DLD1 (cell line): Measurements from ENCODE around the gene ZBTB22.

Experiments used
- in situ Hi-C: cut with HindIII; loops from 2 replicates; pipeline ENCODE4 v1.10.0; 2017; ENCODE audit warnings: low sequenced_read_pairs

ZBTB22 gene

GRCh38 chr6:33329058-33329457 is 11.5 kb upstream of the ZBTB22 start:
- in situ Hi-C loops, result no loop called here

- in situ Hi-C loops, result no loop called here
Measured at GRCh38 chr6:33324125-33324524, 6.6 kb upstream of the ZBTB22 start.

DNA sequence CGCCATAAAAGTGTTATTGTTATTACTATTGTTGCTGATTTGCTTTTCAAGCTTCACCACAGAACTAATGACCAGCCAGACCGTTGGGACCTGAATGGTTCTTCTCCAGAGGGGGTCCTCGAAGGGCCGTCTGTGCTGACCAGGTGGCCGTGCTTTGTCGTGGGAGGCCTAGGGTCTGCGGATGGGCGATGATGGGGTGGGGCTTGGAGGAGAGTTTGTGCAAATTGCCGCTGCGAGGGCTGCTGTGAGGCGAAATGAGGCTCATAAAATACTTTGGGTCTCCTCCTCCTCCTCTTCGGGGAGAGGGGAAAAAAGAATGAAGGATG is 6.0 kb upstream of the ZBTB22 start:
- in situ Hi-C loops, result no loop called here

DNA sequence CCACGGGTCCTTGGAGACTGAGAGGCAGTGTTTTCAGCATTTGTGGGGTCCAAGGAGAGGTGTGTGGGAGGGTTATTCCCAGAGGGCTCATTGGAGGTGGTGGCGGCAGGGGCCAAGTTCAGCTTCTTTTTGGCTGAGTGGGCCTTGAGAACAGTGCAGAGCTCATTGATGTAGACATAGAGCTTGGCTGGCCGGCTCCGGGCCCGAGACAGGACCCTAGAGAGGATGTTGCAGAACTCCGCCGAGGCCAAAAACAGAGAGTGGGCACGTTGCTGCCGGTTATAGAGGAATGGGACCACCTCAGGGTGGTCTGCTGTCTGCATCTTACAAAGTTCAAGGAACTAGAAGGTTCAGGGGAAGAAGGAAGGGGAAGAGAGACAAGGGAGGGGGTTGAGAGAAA is 3.7 kb upstream of the ZBTB22 start:
- in situ Hi-C loops, result no loop called here

DNA sequence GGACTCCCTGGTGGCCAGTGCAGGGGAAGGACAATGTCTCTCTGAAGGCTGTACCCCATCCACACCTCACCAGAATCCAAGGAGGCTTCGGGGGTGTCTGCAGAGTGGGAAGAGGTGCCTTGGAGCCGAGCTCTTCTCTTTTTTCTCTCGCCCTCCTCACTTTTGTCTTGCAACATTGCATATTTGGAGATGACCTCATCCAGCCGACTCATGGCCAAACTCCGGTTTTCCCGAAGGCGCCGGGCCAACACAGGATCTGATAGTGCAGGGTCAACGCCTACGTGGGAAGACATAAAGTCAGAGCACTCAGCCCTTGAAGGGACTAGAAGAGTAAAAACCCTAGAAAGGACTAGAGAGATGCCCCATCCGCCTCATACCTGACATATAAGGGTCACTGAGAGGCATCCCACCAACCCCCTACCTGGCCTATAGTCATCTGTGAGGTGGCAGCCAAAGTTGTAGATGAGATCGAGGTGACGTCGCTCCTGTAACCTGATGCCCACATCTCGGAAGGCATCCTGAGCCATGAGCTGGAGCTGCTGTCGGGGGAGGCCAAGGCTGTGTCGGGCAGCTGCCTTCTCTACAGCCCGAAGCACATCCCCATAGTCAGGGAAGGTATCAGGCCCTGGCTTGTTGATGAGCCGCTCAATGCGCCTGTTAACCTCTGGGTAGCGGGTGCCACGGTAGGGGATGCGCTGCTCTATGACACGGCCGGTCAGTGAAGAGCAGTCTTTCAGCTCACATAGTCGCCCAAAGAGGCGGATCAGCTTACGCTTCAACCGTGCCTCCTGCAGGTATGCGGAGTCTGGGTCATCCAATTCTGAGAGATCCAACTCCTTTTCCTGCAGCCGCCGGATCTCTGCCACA is 3.0 kb upstream of the ZBTB22 start:
- in situ Hi-C loops, result no loop called here

- in situ Hi-C loops, result no loop called here
Measured at GRCh38 chr6:33319939-33320314, 2.4 kb upstream of the ZBTB22 start.

DNA sequence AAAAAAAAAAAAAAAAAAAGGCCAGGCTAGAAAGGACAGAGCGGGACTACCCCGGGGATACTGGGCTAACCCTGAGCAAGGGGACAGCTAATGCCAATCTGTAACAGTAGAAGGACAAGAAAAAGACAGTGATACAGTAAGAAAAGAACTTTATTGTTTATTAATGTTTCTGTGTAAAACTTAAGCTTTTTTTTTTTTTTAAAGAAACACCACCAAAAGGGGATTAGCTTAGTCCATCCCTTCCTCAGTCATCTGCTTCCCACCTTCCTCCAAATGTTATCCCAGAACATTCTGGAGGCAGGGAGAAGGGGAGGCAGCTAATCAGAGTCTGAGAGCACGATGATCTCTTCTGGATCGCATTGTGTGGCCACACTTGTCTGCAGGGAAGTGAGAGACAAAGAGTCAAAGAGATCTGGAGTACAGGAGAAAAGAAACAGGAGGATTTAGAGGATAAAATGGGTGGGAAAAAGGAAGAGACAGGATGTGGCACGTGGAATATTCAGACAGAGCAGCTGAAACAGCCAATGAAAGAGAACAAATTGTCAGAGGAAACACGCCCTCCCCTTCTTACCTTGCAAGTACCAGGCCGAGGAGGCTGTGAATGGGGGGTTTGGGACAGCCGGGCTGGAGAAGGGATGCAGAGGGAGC is 1.0 kb upstream of the ZBTB22 start:
- in situ Hi-C loops, result no loop called here

- in situ Hi-C loops, result no loop called here
Measured at GRCh38 chr6:33317419-33317668, 200 bp downstream of the ZBTB22 start.

DNA sequence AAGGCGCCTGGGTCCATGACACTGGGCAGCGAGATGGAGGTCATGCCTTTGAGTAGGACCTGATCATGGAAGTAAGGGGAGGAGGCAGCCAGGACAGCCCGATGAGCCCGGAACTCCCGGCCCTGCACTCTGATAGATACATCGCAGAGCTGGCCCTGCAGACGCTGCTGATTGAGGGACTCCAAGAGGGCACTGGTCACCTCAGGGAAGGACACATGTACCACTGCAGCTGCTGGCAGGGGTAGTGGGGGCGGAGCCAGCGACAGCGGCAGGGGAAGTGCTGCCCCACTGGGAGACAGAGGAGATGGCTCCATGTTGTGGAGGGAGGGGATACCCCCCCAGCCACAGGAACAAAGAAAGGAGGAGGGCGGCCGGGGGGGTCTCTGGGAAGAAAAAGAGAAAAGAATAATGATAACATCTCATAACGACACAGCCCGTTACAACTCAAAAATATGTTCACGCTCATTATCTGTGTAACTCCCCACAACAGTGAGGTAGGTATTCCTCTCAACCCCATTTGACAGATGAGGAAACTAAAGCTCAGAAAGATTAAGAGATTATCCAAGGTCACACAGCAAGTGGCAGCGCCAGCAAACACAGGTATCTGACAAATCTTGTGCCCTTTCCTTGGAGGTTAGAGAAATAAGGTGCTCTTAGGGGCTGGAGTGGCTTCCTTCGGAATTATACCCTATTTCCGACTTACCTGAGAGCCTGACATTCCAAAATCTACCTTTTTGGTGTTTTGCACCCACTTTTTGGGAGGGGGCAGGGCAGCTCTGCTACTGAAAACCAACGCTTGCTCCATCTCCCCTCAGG is 733 bp downstream of the ZBTB22 start:
- in situ Hi-C loops, result no loop called here

DNA sequence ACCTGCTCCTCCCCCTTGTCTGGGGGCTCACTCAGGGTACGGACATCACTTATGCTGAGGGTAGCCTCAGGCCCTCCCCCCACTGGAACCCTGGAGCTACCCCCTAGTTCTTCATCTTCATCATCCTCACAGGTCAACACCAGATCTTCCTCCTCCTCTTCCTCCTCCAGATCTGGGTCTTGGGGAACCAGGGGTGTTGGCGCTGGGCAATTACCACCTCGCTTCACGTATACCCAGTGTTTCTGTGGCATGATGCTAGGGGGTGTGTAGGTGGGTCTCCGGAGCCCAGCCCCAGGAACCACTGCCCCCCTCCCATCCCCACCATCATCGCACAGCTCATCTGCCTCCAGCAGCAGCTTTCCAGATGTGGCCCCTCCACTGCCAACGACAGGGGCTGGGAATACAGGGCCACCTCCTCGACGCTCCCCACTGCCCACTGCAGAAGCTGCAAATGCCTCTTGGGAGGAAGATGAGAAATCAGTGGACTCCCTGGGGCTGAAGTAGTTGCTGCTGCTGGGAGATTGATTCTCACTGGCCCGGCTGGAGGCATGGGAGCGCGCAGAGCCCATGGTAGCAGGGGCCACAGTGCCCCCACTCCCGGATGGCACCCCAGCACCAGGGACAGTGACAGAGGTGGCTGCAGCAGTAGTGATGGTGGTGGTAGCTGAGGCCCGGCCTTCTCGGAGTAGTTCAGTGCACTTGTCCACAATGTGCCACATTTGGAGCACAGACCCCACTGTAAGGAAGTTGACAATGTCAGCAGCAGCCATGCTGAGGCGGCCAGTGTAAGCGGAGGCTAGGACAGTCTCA is 1.5 kb downstream of the ZBTB22 start:
- in situ Hi-C loops, result no loop called here

DNA sequence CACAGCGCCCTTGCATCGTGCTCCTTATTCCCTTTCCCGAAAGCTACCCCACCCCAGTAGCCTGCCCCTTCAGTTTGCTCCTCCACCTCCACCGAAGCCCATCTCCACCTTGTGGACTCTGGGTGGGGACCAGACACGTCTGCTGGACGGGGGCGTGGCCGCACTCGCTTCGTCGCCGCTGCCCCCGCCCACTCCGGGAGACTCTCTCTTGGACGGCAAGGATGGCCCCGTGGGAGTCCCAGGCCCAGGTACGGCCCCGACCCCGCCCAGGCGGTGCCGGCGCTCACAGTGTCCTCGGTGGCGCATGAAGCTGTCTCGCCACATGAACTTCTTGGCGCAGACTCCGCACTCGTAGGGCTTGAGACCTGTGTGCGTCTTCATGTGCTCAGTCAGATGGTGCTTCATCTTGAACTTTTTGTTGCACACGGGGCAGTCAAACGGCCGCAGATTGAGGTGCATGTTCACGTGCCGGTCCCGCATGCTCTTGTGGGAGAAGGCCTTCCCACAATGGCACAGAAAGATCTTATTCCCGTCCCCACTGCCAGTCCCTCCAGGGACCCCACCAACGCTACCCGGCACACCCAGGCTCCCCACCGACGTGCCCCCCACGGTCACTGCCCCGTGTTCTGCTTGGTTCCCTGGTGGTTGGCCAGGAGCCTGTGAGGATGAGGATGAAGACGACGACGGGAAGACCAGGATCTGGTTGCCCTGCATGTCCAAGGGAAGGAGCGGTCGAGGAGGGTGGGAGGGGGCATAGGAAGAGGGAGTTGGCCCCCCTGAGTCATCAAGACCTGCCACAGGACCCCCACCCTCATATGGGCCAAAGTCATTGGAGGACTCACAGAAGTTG is 2.4 kb downstream of the ZBTB22 start:
- in situ Hi-C loops, result no loop called here

GRCh38 chr6:33314515-33314942 is 3.0 kb downstream of the ZBTB22 start:
- in situ Hi-C loops, result no loop called here

DNA sequence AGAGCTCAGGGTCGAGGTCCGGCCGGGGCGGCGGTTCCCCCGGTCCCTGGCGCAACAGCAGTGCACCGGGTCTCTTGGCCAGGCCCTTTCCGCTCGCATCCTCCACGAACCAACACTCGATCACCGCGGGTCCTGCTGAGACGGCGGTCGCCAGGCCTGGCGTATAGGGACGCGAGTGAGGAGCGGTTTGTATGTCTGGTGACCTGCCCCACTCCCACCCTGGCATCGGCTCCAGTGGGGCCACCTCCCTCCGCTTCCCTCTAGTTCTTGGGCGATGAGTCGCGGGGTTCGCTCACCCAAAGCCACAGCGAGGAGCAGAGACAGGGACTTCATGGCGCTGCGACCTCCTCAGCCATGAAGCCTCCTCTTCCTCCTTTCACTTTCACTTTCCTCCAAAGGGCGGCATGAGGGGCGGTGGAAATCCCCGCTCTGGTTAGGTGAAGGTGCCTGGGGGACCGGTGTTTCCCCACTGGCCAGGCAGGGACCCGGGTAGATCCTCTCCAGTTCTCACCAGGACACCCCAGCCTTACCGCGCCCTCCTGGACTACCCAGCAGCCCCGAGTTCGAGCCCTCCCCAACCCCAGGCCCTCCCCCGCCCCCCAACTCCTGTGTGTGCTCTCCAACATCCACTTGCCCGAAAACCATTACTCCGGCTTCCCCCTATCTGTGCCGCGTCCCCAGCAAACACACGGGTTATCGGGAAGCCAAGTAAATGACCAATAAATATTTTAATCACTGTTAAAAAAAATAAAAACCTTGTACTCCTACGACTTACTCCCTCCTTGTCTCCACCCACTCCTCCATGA is 3.6 kb downstream of the ZBTB22 start, which contains the start of gene TAPBP:
Gene TAPBP (minus strand): TSS at position 370 of the 806 bp plus-strand sequence. CDS start 37 bp downstream, at position 333.
- in situ Hi-C loops, result no loop called here

DNA sequence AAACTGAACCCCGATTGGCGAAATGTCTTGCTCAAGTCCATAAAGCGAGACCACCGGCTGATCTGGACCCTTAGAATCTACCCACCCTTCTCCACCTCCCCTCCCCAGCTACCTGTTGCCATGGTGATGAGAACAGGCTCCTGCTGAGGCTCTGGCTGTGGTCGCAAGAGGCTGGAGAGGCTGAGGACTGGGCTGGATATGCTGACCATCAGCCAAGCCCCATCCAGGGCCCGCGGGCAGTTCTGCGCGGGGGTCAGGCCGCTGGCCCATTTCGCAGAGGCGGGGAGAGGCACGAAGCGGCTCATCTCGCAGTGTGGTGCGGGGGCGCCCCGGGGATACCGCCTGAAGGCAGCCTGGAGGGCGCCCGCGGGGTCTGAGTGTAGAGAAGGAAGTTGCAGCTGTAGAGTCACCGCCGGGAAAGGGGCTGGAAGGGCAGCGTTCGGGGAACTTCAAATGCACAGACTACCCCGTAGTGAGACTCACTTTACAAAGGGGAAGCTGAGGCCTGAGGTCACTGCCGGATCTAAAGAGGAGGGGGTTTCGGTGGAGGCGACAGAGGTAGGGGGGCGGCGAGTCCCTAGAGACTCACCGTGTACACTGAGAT is 4.3 kb downstream of the ZBTB22 start:
- in situ Hi-C loops, result no loop called here

DNA sequence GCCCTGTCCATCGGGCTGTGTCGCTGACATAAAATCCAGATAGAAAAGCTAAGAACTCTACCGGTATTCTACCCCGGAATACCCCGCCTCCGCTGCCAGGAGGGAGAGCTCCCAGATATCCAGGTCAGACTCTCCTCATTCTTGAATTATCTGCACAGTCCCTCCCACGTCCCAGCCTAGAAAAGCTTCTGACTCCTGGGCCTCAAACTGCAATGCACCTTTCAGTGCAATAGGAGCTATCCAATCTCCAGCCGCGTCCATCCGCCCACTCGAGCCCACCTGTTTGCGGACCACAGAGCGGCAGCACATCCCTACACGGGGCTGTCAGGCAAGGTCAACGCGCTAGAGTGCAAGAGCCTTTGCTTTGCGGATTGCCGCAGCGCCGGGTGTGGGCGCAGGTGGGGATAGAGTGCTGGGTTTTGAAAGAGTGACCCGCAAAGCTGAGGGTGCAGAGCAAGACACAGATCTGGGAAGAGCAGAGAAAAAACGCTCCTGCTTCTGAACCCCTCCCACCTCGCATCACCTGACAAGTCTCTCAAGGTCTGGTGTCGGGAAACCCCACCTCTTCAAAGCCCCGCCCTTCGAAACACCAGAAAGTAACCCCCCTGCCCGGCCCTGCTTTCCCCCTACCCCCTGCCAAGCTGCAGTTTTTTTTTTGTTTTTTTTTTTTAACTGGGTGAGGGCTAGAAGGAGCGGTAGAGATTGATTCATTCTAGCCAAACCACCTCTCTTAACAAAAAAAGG is 5.0 kb downstream of the ZBTB22 start:
- in situ Hi-C loops, result no loop called here

GRCh38 chr6:33306356-33306755 is 11.2 kb downstream of the ZBTB22 start:
- in situ Hi-C loops, result no loop called here

DNA sequence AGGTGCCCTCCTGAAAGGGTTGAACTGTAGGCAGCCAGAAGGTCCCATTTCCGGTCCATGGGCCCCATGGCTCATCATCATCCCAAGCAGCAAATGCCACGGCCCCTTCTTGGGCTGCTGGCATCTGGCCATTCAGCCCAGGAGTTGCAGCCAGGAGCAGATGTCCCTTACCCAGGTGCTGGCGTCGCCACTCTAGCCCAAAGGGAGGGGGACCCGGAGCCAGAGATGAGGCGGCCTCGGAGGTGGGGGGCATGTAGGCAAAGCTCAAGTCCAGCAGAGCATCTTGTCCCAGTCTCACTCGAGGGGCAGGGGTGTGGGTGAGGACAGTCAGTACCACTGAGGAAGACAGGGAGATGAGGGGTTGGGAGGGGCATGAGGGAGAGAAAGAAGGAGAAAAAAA is 12.5 kb downstream of the ZBTB22 start:
- in situ Hi-C loops, result no loop called here

DNA sequence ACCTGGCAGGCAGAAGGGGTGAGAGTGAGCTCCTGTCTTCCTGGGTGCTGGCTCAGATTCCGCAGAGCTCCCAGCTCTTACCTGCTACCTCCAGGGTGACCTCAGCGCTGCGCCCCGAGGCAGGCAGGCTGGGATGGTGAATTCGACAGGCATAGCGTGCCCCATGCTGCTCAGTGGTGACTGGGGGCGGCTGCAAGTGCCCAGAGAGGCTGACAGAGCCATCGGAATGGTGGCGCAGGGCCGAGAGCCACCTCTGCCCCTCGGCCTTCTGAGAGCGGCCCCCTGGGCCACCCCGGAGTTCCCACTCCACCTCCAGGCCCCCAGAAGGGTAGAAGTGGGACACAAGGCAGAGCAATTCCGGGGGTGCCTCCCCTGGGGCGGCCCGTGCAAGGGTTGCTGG is 13.3 kb downstream of the ZBTB22 start:
- in situ Hi-C loops, result no loop called here
